NCI-H146 treated with DMSO at 0.1 percent for 48 hours (cell line): ENCODE data around the gene COG3.
"Not testable (repeated sequence)": the region's sequence is repeated elsewhere in the genome, so short reads cannot be mapped to it uniquely, and the experiment has no call there.

ENCODE experiments used
- DNase-seq: peaks from one replicate; lab custom pipeline; 2025; ENCODE audit not compliant: unreplicated experiment; lab: John Stamatoyannopoulos, UW

COG3 gene

GRCh38 chr13:45464687-45465453 lies at the start of gene COG3:
Gene COG3, plus strand, starts transcription at chr13:45464939. Its CDS starts 98 bp downstream, at chr13:45465037.
- DNase-seq = peak; percentile 97

GRCh38 chr13:45415112-45415511 lies 49.6 kb upstream of the COG3 start:
- no peak for DNase-seq

GRCh38 chr13:45416516-45417128 lies 48.1 kb upstream of the COG3 start:
- DNase-seq = peak; percentile 26

GRCh38 chr13:45417790-45418534 lies 46.8 kb upstream of the COG3 start, which contains the start of gene SLC25A30:
Gene SLC25A30, minus strand, starts transcription at chr13:45418373. Its CDS starts 6,948 bp downstream, at chr13:45411425.
- peak; percentile 89 for DNase-seq

- DNase-seq = not testable (repeated sequence)
These were observed 45.4 kb upstream of the COG3 start for GRCh38 chr13:45419389-45419788.

- DNase-seq = no peak
These were observed 44.8 kb upstream of the COG3 start for GRCh38 chr13:45419945-45420344.

GRCh38 chr13:45422731-45423292 lies 41.9 kb upstream of the COG3 start:
- no peak for DNase-seq

- DNase-seq = not testable (repeated sequence)
These were observed 38.5 kb upstream of the COG3 start for GRCh38 chr13:45426056-45426841.

- DNase-seq = no peak
These were observed 31.9 kb upstream of the COG3 start for GRCh38 chr13:45432737-45433380.

GRCh38 chr13:45433381-45433790 lies 31.4 kb upstream of the COG3 start:
- DNase-seq = no peak

GRCh38 chr13:45434556-45435371 lies 30.0 kb upstream of the COG3 start:
- DNase-seq = peak; percentile 39

- DNase-seq = no peak
These were observed 28.4 kb upstream of the COG3 start for GRCh38 chr13:45436332-45436731.

- no peak for DNase-seq
These were observed 27.8 kb upstream of the COG3 start for GRCh38 chr13:45436953-45437352.

- DNase-seq = no peak
These were observed 26.8 kb upstream of the COG3 start for GRCh38 chr13:45437947-45438346.

- no peak for DNase-seq
These were observed 25.7 kb upstream of the COG3 start for GRCh38 chr13:45439008-45439407.

- DNase-seq = no peak
These were observed 24.8 kb upstream of the COG3 start for GRCh38 chr13:45439781-45440462.

- DNase-seq = no peak
These were observed 23.1 kb upstream of the COG3 start for GRCh38 chr13:45441633-45442032.

- no peak for DNase-seq
These were observed 19.7 kb upstream of the COG3 start for GRCh38 chr13:45445053-45445452.

- no peak for DNase-seq
These were observed 18.6 kb upstream of the COG3 start for GRCh38 chr13:45446181-45446580.
